Measurements from ENCODE around the gene LARGE1.
A peak's percentile ranks its signal among the peaks of the same experiment; 100 is the strongest.

LARGE1 gene

DNA sequence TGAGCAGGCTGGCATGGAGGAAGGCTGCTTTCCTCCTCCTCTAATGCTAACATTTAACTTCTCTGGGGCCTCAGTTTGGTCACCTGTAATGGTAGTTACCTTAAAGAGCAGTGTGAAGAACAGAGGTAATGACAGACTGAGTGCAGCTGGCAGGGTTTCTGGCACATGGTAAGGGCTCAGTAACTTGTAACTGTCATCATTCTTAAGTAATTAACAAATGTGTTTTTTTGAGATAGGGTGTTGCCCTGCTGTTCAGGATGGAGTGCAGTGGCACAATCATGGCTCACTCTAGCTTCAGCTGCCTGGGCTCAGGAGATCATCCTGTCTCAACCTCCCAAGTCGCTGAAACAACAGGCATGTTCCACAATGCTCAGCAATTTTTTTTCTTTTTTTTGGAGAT is 620.1 kb downstream of the LARGE1 start:
- no peak overlapping the region for H3K27ac Mint-ChIP-seq
- ATAC-seq (no peak), DNase-seq (ENCODE audit: low spot score in 2 of 2) (no peak)
- H3K4me1 Mint-ChIP-seq = no peaks in the 10 kb centered on the region
- no peaks in the 10 kb centered on the region for H3K36me3 Mint-ChIP-seq
- H3K9me3 Mint-ChIP-seq = no peaks in the 10 kb centered on the region
- no peak overlapping the region for H3K4me3 Mint-ChIP-seq

DNA sequence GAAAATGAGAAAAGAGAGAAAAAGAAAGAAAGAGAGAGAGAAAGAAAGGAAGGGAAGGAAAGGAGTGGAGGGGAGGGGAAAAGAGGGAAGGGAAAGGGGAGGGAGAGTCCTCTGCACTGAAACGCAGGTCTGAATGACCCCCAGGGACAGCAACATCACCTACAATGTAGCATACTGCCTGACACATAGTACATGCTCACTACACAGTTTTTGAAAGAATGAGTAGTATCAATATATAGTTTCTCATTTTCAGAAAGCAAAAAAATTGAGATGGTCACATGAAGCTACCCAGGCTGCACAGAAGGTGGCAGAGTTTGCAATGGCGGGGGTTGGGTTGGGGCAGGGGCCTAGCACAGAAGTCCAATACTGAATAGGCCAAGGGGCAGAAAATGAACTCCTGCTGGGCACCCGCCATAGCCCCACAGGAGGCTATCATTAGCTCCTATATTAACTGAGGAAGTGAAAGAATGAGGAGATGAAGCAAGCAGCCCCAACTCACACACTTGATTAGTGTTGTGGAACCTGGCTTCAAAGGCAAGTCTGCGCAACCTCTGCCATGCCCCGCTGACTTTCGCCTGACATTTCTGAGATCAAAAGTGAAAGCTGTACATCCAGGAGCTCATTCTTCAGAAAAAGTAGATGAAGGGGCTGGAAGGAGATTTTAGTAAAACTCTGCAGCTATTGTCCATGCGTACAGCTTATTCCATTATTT is 620.9 kb downstream of the LARGE1 start:
- no peaks in the 10 kb centered on the region for H3K9me3 Mint-ChIP-seq
- no peaks in the 10 kb centered on the region for H3K4me1 Mint-ChIP-seq
- H3K36me3 Mint-ChIP-seq = no peaks in the 10 kb centered on the region
- ATAC-seq (peak; percentile 50), DNase-seq (ENCODE audit: low spot score in 2 of 2) (no peak)
- peak overlapping the region; percentile 62 for H3K27ac Mint-ChIP-seq
- H3K4me3 Mint-ChIP-seq = no peak overlapping the region

- no peak overlapping the region for H3K4me3 Mint-ChIP-seq
- H3K4me1 Mint-ChIP-seq = no peaks in the 10 kb centered on the region
- no peaks in the 10 kb centered on the region for H3K9me3 Mint-ChIP-seq
- no peaks in the 10 kb centered on the region for H3K36me3 Mint-ChIP-seq
- ATAC-seq (no peak), DNase-seq (ENCODE audit: low spot score in 2 of 2) (no peak)
- no peak overlapping the region for H3K27ac Mint-ChIP-seq
Observed at GRCh38 chr22:33296941-33297340, 623.3 kb downstream of the LARGE1 start.

- Mint-ChIP-seq H3K4me1 (peaks cover under 1% of the 10 kb centered on the region), H3K4me3 (no peak overlapping the region), H3K27ac (no peak overlapping the region), H3K9me3 (no peaks in the 10 kb centered on the region), H3K36me3 (no peaks in the 10 kb centered on the region)
- DNase-seq (ENCODE audit: low spot score in 2 of 2) = no peak
- no peak for ATAC-seq
Observed at GRCh38 chr22:33288078-33288477, 632.2 kb downstream of the LARGE1 start.

DNA sequence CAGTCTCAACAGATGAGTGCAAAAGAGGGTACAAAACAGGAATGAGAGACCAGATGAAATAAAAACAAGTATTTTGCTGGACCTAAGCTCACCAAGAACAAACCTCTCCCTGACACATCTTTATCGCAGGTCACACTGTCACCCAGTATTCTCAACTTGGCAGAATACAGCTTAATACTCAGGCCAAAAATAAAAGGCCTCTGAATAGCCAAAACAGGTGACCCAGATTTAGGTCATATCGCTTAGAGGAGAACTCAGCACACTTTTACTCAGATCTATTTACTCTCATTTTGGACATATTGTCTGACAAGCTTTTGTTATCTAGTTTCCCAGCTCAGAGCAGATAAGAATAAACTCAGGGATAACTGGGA is 645.2 kb downstream of the LARGE1 start:
- no peak overlapping the region for H3K27ac Mint-ChIP-seq
- DNase-seq (ENCODE audit: low spot score in 2 of 2) (no peak), ATAC-seq (no peak)
- H3K4me3 Mint-ChIP-seq = no peak overlapping the region
- H3K4me1 Mint-ChIP-seq = no peaks in the 10 kb centered on the region
- H3K36me3 Mint-ChIP-seq = no peaks in the 10 kb centered on the region
- peaks cover 3% of the 10 kb centered on the region for H3K9me3 Mint-ChIP-seq

GRCh38 chr22:33274214-33275072 is 645.8 kb downstream of the LARGE1 start:
- Mint-ChIP-seq H3K27ac (no peak overlapping the region), H3K4me1 (no peaks in the 10 kb centered on the region)

GRCh38 chr22:33272871-33273270 is 647.4 kb downstream of the LARGE1 start:
- H3K9me3 Mint-ChIP-seq = peaks cover 3% of the 10 kb centered on the region
- no peak for DNase-seq (ENCODE audit: low spot score in 2 of 2)
- no peak overlapping the region for H3K4me3 Mint-ChIP-seq
- H3K27ac Mint-ChIP-seq = no peak overlapping the region
- no peaks in the 10 kb centered on the region for H3K36me3 Mint-ChIP-seq
- H3K4me1 Mint-ChIP-seq = no peaks in the 10 kb centered on the region
- no peak for ATAC-seq

More at GRCh38 chr22:33274214-33275072, 645.8 kb downstream of the LARGE1 start:
- DNase-seq (ENCODE audit: low spot score in 2 of 2) (no peak), ATAC-seq (no peak)
- Mint-ChIP-seq H3K9me3 (peaks cover 3% of the 10 kb centered on the region), H3K4me3 (no peak overlapping the region), H3K36me3 (no peaks in the 10 kb centered on the region)

- no peaks in the 10 kb centered on the region for H3K36me3 Mint-ChIP-seq
- DNase-seq (ENCODE audit: low spot score in 2 of 2) = no peak
- no peak for ATAC-seq
- no peaks in the 10 kb centered on the region for H3K4me1 Mint-ChIP-seq
- no peak overlapping the region for H3K4me3 Mint-ChIP-seq
- H3K9me3 Mint-ChIP-seq = no peaks in the 10 kb centered on the region
- H3K27ac Mint-ChIP-seq = no peak overlapping the region
Observed at GRCh38 chr22:33272180-33272579, 648.1 kb downstream of the LARGE1 start.

DNA sequence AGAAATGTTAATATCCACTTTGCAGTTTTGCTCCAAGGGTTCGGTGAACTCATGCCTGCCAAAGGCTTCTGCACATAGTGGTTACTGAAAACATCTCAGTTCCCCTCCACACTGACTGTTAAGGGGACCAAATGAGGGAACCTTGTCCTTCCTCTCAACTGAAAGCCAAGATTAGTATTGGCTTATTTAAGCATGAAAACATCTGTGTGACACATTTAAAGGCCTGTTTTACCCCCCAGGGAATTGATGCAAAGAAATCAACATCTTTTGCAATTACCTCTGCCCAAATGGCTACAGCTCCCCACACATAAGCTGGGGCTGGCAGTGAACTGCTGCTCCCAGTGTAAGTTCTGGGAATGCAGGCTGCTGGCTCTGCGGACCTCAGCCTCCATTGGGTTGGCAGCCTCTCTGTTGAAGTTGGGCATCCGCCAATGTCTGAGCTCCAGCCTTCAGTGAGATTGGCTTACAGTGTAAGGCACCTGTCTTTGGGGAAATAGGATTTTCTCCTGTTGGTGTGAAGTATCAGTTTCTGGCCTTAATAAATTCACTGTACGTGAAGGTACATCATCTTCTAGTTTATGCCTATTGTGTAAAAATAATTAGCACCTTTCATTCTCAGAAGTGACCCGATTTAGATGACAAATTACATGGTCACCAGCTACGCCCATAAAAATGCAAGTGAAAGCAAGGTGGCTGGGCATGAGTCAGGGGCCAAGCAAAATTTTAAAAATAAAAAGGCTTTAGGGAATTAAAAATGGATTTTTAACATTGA is 648.7 kb downstream of the LARGE1 start:
- H3K4me3 Mint-ChIP-seq = no peak overlapping the region
- no peak overlapping the region for H3K27ac Mint-ChIP-seq
- ATAC-seq (no peak), DNase-seq (ENCODE audit: low spot score in 2 of 2) (no peak)
- no peaks in the 10 kb centered on the region for H3K4me1 Mint-ChIP-seq
- no peaks in the 10 kb centered on the region for H3K9me3 Mint-ChIP-seq
- H3K36me3 Mint-ChIP-seq = no peaks in the 10 kb centered on the region

DNA sequence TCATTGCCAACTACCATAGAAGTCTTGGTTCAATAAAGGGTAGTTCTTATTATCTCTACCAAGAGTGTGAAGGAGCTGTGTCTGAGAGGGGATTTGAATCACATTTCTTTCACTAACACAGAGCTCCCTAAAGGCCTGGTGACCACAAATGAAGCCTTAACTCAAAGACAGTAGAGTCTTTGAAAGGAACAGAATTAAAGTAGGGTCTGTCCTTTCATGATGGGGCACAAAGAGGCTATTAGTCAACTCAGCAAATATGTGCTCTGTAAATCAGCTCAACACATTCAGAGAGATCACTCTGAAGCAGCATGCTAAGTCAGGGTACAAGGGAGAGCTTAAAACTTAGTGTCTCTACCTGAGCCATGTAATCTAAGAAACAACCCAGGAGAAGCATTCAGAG is 649.7 kb downstream of the LARGE1 start:
- no peak for ATAC-seq

DNA sequence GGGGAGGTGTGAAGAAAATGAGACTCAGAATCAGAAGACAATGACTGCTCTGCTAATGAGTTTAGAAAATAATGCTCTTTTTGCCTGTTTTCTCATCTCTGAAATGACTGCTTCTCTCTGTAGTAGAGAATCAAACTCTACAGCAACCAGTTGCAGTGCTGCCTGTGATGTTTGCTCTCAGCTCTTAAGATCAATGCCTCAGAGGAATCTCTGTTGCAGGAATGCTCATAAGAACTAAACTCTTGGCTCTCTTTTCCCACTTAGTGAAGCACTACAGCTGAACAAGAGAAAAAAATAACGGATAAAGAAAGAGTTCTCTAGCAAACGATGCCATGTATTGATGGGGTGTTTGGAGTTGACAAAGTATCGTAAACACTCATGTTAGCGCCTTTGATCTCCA is 658.6 kb downstream of the LARGE1 start:
- ATAC-seq = no peak
- no peak overlapping the region for H3K27ac Mint-ChIP-seq
- no peak for DNase-seq (ENCODE audit: low spot score in 2 of 2)
- H3K4me1 Mint-ChIP-seq = no peaks in the 10 kb centered on the region
- no peaks in the 10 kb centered on the region for H3K36me3 Mint-ChIP-seq
- no peak overlapping the region for H3K4me3 Mint-ChIP-seq
- H3K9me3 Mint-ChIP-seq = peaks cover 2% of the 10 kb centered on the region

More for the DNA sequence above, 649.7 kb downstream of the LARGE1 start:
- Mint-ChIP-seq H3K9me3 (no peaks in the 10 kb centered on the region), H3K36me3 (no peaks in the 10 kb centered on the region), H3K4me3 (no peak overlapping the region), H3K27ac (no peak overlapping the region), H3K4me1 (no peaks in the 10 kb centered on the region)
- no peak for DNase-seq (ENCODE audit: low spot score in 2 of 2)

GRCh38 chr22:33260498-33260897 is 659.8 kb downstream of the LARGE1 start:
- Mint-ChIP-seq H3K36me3 (no peaks in the 10 kb centered on the region), H3K9me3 (peaks cover 2% of the 10 kb centered on the region), H3K4me3 (no peak overlapping the region), H3K27ac (no peak overlapping the region), H3K4me1 (no peaks in the 10 kb centered on the region)
- DNase-seq (ENCODE audit: low spot score in 2 of 2) (no peak), ATAC-seq (no peak)

DNA sequence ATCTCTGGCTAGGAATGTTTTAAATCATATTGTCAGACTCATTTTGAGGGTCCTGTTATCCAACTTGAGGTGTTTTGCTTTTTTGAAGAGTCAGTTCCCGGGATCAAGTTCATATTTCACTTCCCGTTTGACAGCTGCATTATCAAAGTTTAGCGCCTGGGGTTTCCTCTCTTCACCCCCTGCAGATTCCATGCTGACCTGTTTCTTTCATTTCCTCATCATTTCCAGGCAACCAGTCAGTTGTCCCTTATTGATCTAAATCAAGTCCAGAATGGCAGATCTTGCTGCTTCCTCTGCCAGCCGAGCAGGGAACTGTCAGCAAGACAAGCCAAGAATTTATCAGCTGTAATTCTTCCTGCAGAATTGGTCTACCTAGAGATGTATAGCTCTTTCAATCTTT is 664.5 kb downstream of the LARGE1 start:
- H3K4me3 Mint-ChIP-seq = no peak overlapping the region
- ATAC-seq = no peak
- peaks cover 2% of the 10 kb centered on the region for H3K9me3 Mint-ChIP-seq

GRCh38 chr22:33248948-33249347 is 671.3 kb downstream of the LARGE1 start:
- H3K4me3 Mint-ChIP-seq = no peak overlapping the region
- peaks cover 5% of the 10 kb centered on the region for H3K9me3 Mint-ChIP-seq
- no peaks in the 10 kb centered on the region for H3K4me1 Mint-ChIP-seq
- ATAC-seq (no peak), DNase-seq (ENCODE audit: low spot score in 2 of 2) (no peak)
- H3K36me3 Mint-ChIP-seq = no peaks in the 10 kb centered on the region
- H3K27ac Mint-ChIP-seq = no peak overlapping the region

More for the DNA sequence above, 664.5 kb downstream of the LARGE1 start:
- Mint-ChIP-seq H3K4me1 (no peaks in the 10 kb centered on the region), H3K27ac (no peak overlapping the region), H3K36me3 (no peaks in the 10 kb centered on the region)
- no peak for DNase-seq (ENCODE audit: low spot score in 2 of 2)

GRCh38 chr22:33247758-33248157 is 672.5 kb downstream of the LARGE1 start:
- H3K9me3 Mint-ChIP-seq = peaks cover 5% of the 10 kb centered on the region

More at GRCh38 chr22:33247758-33248157, 672.5 kb downstream of the LARGE1 start:
- no peak for ATAC-seq
- no peak overlapping the region for H3K4me3 Mint-ChIP-seq
- H3K4me1 Mint-ChIP-seq = no peaks in the 10 kb centered on the region
- H3K36me3 Mint-ChIP-seq = no peaks in the 10 kb centered on the region
- no peak overlapping the region for H3K27ac Mint-ChIP-seq
- no peak for DNase-seq (ENCODE audit: low spot score in 2 of 2)
